Fibroblast of villous mesenchyme (primary cell): ENCODE data around the gene PRRC2A. TPM values are rescaled to one million over a fixed set of nuclear protein-coding genes. Genes with fewer than 3 reads are reported as not detected.
A peak's percentile ranks its signal among the peaks of the same experiment; 100 is the strongest.

Source experiments
- DNase-seq: peaks from one replicate; pipeline ENCODE4 v3.0.0-alpha.2; 2010; ENCODE audit warnings: low read depth
- H3K4me3 ChIP-seq: 2 replicates; pipeline ENCODE4 v1.5.1; 2011; ENCODE audit warnings: low read depth, mild to moderate bottlenecking, low read length
- total RNA-seq: library from RNA; depleted of rRNA; stranded (reverse); fragments of >200 nt; gene quantifications from 2 replicates; pipeline ENCODE4 v1.2.3, GENCODE V29; 2012
- TF ChIP-seq, protein P1 (sequence below): IDR thresholded peaks from 2 replicates; pipeline ENCODE4 v1.5.1; 2012; ENCODE audit warnings: low read depth, mild to moderate bottlenecking, low read length; ENCODE audit not compliant: insufficient read depth

Gene PRRC2A
- total RNA-seq, 1 donor: 84.2 TPM

DNA sequence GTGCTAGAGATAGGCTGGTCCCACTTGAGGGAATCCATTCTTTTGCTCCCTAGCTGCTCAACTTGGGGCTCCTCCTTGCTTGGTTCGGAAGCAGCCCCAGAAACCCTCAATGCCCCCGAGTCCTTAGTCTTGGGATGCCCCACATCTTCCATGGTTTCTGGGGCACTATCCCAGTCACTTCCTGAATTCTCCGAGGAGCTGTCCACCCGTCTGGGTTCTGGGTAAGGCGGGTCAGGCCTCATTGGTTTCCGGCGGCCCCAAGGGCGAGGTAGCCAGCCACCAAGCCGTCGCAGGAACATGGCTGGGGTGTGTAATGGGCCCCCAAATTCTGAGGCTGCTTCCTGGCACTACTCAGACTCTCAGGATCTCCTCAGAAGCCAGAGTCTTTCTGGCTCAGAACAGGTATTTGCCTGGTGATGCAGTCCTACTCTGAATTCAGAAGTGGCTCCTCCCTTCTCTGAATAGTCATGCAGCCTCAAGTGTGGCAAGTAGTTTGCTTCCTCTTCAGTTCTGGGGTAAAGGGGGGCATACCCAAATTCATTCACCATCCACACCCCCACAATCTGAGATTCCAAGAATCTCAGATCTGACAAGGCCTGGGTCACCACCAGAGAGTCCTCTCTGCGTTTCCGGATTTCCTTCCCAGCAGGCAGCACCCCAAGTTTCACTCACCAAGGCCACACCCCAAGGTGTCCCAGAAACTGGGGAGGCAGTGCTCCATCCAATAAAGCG, 39.3 kb downstream of the PRRC2A start:
- TF ChIP-seq, protein P1, sequence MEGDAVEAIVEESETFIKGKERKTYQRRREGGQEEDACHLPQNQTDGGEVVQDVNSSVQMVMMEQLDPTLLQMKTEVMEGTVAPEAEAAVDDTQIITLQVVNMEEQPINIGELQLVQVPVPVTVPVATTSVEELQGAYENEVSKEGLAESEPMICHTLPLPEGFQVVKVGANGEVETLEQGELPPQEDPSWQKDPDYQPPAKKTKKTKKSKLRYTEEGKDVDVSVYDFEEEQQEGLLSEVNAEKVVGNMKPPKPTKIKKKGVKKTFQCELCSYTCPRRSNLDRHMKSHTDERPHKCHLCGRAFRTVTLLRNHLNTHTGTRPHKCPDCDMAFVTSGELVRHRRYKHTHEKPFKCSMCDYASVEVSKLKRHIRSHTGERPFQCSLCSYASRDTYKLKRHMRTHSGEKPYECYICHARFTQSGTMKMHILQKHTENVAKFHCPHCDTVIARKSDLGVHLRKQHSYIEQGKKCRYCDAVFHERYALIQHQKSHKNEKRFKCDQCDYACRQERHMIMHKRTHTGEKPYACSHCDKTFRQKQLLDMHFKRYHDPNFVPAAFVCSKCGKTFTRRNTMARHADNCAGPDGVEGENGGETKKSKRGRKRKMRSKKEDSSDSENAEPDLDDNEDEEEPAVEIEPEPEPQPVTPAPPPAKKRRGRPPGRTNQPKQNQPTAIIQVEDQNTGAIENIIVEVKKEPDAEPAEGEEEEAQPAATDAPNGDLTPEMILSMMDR: no peak
- peak overlapping the region; percentile 65 for H3K4me3 ChIP-seq
- DNase-seq: peak; percentile 43

DNA sequence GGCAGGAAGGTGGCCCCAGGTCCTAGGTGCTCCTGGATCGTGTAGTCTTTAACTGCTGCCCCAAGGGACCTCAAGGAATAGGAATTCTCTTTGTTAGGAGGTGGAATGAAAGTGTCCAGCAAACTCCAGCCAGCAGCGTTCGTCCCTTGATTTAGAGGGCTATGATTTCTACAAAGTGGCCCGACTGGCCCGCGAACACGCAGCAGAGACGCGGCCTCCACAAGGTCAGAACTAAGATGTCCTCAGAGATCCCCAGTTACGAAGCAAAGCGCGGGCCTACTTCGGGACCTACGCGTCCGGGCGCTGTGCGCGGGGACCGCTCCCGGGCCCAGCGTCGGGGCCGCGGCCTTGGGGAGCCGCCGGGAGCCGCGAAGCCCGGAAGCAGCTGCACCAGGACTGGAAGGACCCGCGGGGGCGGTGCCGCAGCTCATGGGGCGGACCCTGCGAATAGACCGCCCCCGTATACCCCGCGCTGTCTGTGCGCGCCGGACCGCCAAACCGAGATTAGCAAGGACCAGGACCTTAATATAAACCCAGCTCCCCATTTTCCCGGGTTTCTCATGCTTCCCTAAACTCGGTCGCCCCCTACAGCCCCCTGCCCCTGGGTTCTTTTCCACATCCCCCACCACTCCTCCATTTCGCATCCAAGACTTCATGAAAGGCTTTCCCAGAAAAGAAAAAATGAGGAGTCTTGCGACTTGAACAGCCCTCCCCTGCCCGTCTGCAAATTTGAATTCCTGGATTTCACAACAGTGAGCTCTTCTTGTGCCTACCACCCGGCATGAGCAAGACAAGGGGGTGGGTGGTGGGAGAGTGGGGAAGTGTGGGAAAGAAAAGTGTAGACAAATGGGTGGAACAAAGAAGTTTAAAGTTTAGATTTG, 40.1 kb downstream of the PRRC2A start, which contains the start of gene C6orf47:
C6orf47 (minus strand) TSS at position 398 of the 881 bp plus-strand sequence. CDS start 831 bp downstream, outside the sequence.
- DNase-seq: peak; percentile 86
- peak within 1 kb of the TSS; percentile 65 for H3K4me3 ChIP-seq
- TF ChIP-seq, protein P1: no peak

GRCh38 chr6:31661262-31662123, 41.0 kb downstream of the PRRC2A start:
- DNase-seq: no peak
- H3K4me3 ChIP-seq: peak overlapping the region; percentile 65
- TF ChIP-seq, protein P1: no peak

DNA sequence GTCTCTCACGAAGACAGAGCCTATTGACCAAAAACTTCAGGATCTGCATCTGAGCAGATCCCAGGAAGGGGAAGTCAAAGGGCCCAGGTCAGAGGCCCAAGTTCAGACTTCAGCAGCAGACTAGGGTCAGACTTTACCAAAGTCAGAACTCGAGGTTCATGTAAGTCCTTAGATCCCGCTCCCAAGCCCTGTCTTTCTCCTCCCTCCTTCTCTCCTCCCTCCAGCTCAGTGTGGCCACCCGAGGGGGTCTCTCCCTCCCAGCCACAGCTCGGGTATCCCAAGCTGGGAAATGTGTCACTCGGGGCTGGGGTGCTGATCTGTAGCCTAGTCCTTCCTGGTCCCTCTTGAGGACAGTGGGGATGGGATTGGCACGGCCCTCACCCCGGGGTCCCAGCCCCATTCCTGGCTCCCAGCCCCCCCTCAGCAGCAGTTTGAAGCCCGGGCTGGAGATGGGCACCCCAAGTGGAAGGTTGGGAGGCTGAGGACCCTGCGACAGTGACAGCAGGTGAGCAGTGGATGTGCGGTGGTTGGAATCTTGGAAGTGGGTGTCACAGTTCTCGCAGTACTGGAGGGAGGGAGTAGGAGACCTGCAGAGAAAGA, 41.7 kb downstream of the PRRC2A start:
- TF ChIP-seq, protein P1: no peak
- H3K4me3 ChIP-seq: no peak overlapping the region
- DNase-seq: no peak

GRCh38 chr6:31663126-31663960, 42.8 kb downstream of the PRRC2A start:
- TF ChIP-seq, protein P1: no peak
- peak overlapping the region; percentile 96 for H3K4me3 ChIP-seq
- DNase-seq: no peak
